CD4-positive, alpha-beta T cell (primary cell): ENCODE data around the gene PHF21B. TPM values are rescaled to one million over a fixed set of nuclear protein-coding genes. Genes with fewer than 3 reads are reported as not detected.
A peak's percentile ranks its signal among the peaks of the same experiment; 100 is the strongest.

Source experiments
- ATAC-seq: fragments of 200-7000 bp; cut with Tn5 transposase; one replicate; pipeline ENCODE4 v1.10.0; 2022; ENCODE audit warnings: mild to moderate bottlenecking; ENCODE audit not compliant: poor library complexity
- CTCF ChIA-PET: fragments of 350-600 bp; sonication (Branson Sonifier 250); formaldehyde crosslinking; loops from one replicate; lab custom pipeline; 2021; ENCODE audit warnings: antibody characterized with exemption, inconsistent platforms; lab: Charles Lee
- POLR2A ChIA-PET: fragments of 350-600 bp; sonication (Branson Sonifier 250); formaldehyde crosslinking; loops from one replicate; lab custom pipeline; 2021; ENCODE audit warnings: antibody characterized with exemption, inconsistent platforms; lab: Charles Lee
- DNase-seq, 14 experiments: peaks; one replicate each; pipeline ENCODE4 v3.0.0-alpha.2; 2013 to 2020; ENCODE audit warnings: mixed read lengths in 2 of 14
- H3K27ac ChIP-seq, 2 donors: one replicate each; pipeline versions ENCODE4 v1.5.1 to v1.7.0; 2013; ENCODE audit warnings: low read length in 2 of 2, low read depth in 1 of 2, mild to moderate bottlenecking in 1 of 2
- H3K27me3 ChIP-seq, 2 experiments: 1 replicate in 1 of 2; 2 replicates in 1 of 2; pipeline versions ENCODE4 v1.6.1 to v1.7.0; 2013; ENCODE audit warnings: low read length in 2 of 2, control low read depth in 1 of 2, mild to moderate bottlenecking in 1 of 2, moderate library complexity in 1 of 2; ENCODE audit not compliant: insufficient read depth in 2 of 2, control insufficient read depth in 1 of 2
- H3K36me3 ChIP-seq: one replicate; pipeline ENCODE4 v1.6.1; 2013; ENCODE audit warnings: low read length, control low read depth; ENCODE audit not compliant: insufficient read depth
- H3K4me1 ChIP-seq: one replicate; pipeline ENCODE4 v1.6.1; 2013; ENCODE audit warnings: low read length, control low read depth; ENCODE audit not compliant: insufficient read depth
- H3K4me3 ChIP-seq: one replicate; pipeline ENCODE4 v1.5.1; 2013; ENCODE audit warnings: mild to moderate bottlenecking, low read length, moderate library complexity
- H3K9me3 ChIP-seq, 2 experiments: 1 replicate in 1 of 2; 2 replicates in 1 of 2; pipeline versions ENCODE4 v1.6.1 to v1.7.0; 2013; ENCODE audit warnings: low read length in 2 of 2, mild to moderate bottlenecking in 2 of 2, control low read depth in 1 of 2, moderate library complexity in 1 of 2; ENCODE audit not compliant: control insufficient read depth in 1 of 2, insufficient read depth in 1 of 2
- H3K27ac Mint-ChIP-seq: one replicate; pipeline ENCODE4 v1.8.0; 2020; ENCODE audit warnings: mixed read lengths
- H3K27me3 Mint-ChIP-seq: one replicate; pipeline ENCODE4 v1.8.0; 2021; ENCODE audit warnings: mixed read lengths
- H3K36me3 Mint-ChIP-seq: one replicate; pipeline ENCODE4 v1.8.0; 2021; ENCODE audit warnings: low read depth, mixed read lengths
- H3K4me1 Mint-ChIP-seq: one replicate; pipeline ENCODE4 v1.8.0; 2021; ENCODE audit warnings: low read depth, mixed read lengths
- H3K4me3 Mint-ChIP-seq: one replicate; pipeline ENCODE4 v1.8.0; 2020; ENCODE audit warnings: mild to moderate bottlenecking, mixed read lengths
- H3K9me3 Mint-ChIP-seq: one replicate; pipeline ENCODE4 v1.8.0; 2020; ENCODE audit warnings: mixed read lengths
- CTCF ChIP-seq: fragments of 200-600 bp; IDR thresholded peaks from one replicate; pipeline ENCODE4 v1.8.0; 2022; ENCODE audit warnings: antibody characterized with exemption, mild to moderate bottlenecking
- intact Hi-C, 2 experiments: fragments of 100-400 bp; cut with DNase I in 1 of 2; cut with micrococcal nuclease in 1 of 2; formaldehyde crosslinking; loops; one replicate each; pipeline versions ENCODE4 v1.15.1 to v1.9.0; 2023 to 2025; cut with DNase I, micrococcal nuclease
- total RNA-seq, 174 experiments: library from RNA in 2 of 174; stranded (reverse) in 2 of 174; gene quantifications; one replicate each; pipeline ENCODE4 v1.2.3 and lab custom pipeline; 2021 to 2026

The PHF21B gene
- total RNA-seq, 2 experiments from 2014 or later, result not detected

- ChIA-PET CTCF (no interaction called here), POLR2A (no interaction called here)
- no peaks in the 10 kb centered on the region for H3K36me3 ChIP-seq
- Mint-ChIP-seq H3K4me3 (no peak overlapping the region), H3K9me3 (no peaks in the 10 kb centered on the region), H3K4me1 (no peaks in the 10 kb centered on the region), H3K27ac (no peak overlapping the region), H3K36me3 (no peaks in the 10 kb centered on the region), H3K27me3 (peaks cover 18% of the 10 kb centered on the region)
- H3K27ac ChIP-seq, result no peak overlapping the region
- H3K9me3 ChIP-seq, result peaks cover 0 to 14% of the 10 kb centered on the region in 2 experiments
- H3K4me1 ChIP-seq, result no peaks in the 10 kb centered on the region
- TF ChIP-seq CTCF, result no peak
- H3K4me3 ChIP-seq, result no peak overlapping the region
- H3K27me3 ChIP-seq, result peaks cover 0 to 5% of the 10 kb centered on the region in 2 experiments
- peak in 3 of 14 experiments; percentile 12 to 42 (median 27) for DNase-seq
- intact Hi-C loops, result no loop called here
- no peak for ATAC-seq
These were observed 37.3 kb downstream of the PHF21B start for GRCh38 chr22:44972363-44973083.

- H3K4me3 Mint-ChIP-seq, result no peak overlapping the region
- no peak overlapping the region for H3K27ac Mint-ChIP-seq
These were observed 38.0 kb downstream of the PHF21B start for GRCh38 chr22:44971651-44972362.

GRCh38 chr22:44970291-44970690 is 39.5 kb downstream of the PHF21B start:
- no peak for TF ChIP-seq CTCF
- ChIA-PET CTCF (no interaction called here), POLR2A (no interaction called here)
- Mint-ChIP-seq H3K4me1 (no peaks in the 10 kb centered on the region), H3K27me3 (peaks cover 22% of the 10 kb centered on the region), H3K27ac (no peak overlapping the region), H3K9me3 (no peaks in the 10 kb centered on the region), H3K4me3 (no peak overlapping the region), H3K36me3 (no peaks in the 10 kb centered on the region)
- H3K27ac ChIP-seq, result no peak overlapping the region
- H3K36me3 ChIP-seq, result no peaks in the 10 kb centered on the region
- peaks cover 0 to 12% of the 10 kb centered on the region in 2 experiments for H3K9me3 ChIP-seq
- H3K4me1 ChIP-seq, result no peaks in the 10 kb centered on the region
- H3K4me3 ChIP-seq, result no peak overlapping the region
- intact Hi-C loops, result no loop called here
- no peak for ATAC-seq
- H3K27me3 ChIP-seq, result peaks cover 0 to 5% of the 10 kb centered on the region in 2 experiments
- DNase-seq, result no peak

More at GRCh38 chr22:44971651-44972362, 38.0 kb downstream of the PHF21B start:
- Histone ChIP-seq H3K27me3 (peaks cover 0 to 5% of the 10 kb centered on the region in 2 experiments), H3K4me1 (no peaks in the 10 kb centered on the region), H3K36me3 (no peaks in the 10 kb centered on the region), H3K9me3 (peaks cover 0 to 14% of the 10 kb centered on the region in 2 experiments), H3K4me3 (no peak overlapping the region), H3K27ac (no peak overlapping the region)
- ChIA-PET CTCF (no interaction called here), POLR2A (no interaction called here)
- DNase-seq (no peak), ATAC-seq (no peak)
- H3K36me3 Mint-ChIP-seq, result no peaks in the 10 kb centered on the region
- H3K4me1 Mint-ChIP-seq, result no peaks in the 10 kb centered on the region
- intact Hi-C loops, result no loop called here
- TF ChIP-seq CTCF, result no peak
- H3K9me3 Mint-ChIP-seq, result no peaks in the 10 kb centered on the region
- H3K27me3 Mint-ChIP-seq, result peaks cover 20% of the 10 kb centered on the region
